Spleen (tissue), 11 donors: ENCODE measurements around the gene CADM2. TPM values are rescaled to one million over a fixed set of nuclear protein-coding genes. Genes with fewer than 3 reads are reported as not detected.

Experiments
- DNase-seq: peaks from one replicate; pipeline ENCODE4 v3.0.0-alpha.2; 2020
- H3K27ac ChIP-seq, 8 donors: fragments of 200-600 bp; sonication (generic) in 7 of 8; 1 replicate in 4 of 8; 2 replicates in 4 of 8; pipeline versions ENCODE4 v1.5.0 to v1.8.0; 2016 to 2021; ENCODE audit warnings: inconsistent platforms in 4 of 8, mild to moderate bottlenecking in 4 of 8, moderate library complexity in 1 of 8
- H3K27me3 ChIP-seq, 7 donors: fragments of 200-600 bp; sonication (generic) in 6 of 7; replicated peaks in 1 of 7; 1 replicate in 4 of 7; 2 replicates in 3 of 7; pipeline versions ENCODE4 v1.5.0 to v1.8.0; 2016 to 2021; ENCODE audit warnings: inconsistent platforms in 3 of 7, mild to moderate bottlenecking in 1 of 7
- H3K36me3 ChIP-seq, 6 donors: fragments of 200-600 bp; sonication (generic) in 5 of 6; 1 replicate in 4 of 6; 2 replicates in 2 of 6; pipeline versions ENCODE4 v1.5.0 to v1.8.0; 2016 to 2021; ENCODE audit warnings: inconsistent platforms in 2 of 6
- H3K4me1 ChIP-seq, 6 donors: fragments of 200-600 bp; sonication (generic) in 5 of 6; 1 replicate in 3 of 6; 2 replicates in 3 of 6; pipeline versions ENCODE4 v1.5.0 to v1.8.0; 2016 to 2021; ENCODE audit warnings: inconsistent platforms in 3 of 6
- H3K4me3 ChIP-seq, 8 donors: fragments of 200-600 bp; sonication (generic) in 7 of 8; 1 replicate in 4 of 8; 2 replicates in 4 of 8; pipeline versions ENCODE4 v1.5.0 to v1.8.0; 2016 to 2021; ENCODE audit warnings: inconsistent platforms in 4 of 8, mild to moderate bottlenecking in 4 of 8, moderate library complexity in 2 of 8
- H3K9me3 ChIP-seq, 8 donors: fragments of 200-600 bp; sonication (generic) in 7 of 8; 1 replicate in 4 of 8; 2 replicates in 4 of 8; pipeline versions ENCODE4 v1.5.0 to v1.8.0; 2016 to 2021; ENCODE audit warnings: inconsistent platforms in 4 of 8
- CTCF ChIP-seq, 11 experiments: fragments of 200-600 bp in 7 of 11; fragments of 450-650 bp in 4 of 11; sonication (generic) in 4 of 11; IDR thresholded peaks in 8 of 11; conservative IDR thresholded peaks in 3 of 11; 1 replicate in 7 of 11; 2 replicates in 4 of 11; pipeline versions ENCODE4 v1.4.0 to v1.8.0; 2016 to 2021; ENCODE audit warnings: antibody characterized with exemption in 11 of 11, inconsistent platforms in 4 of 11, mild to moderate bottlenecking in 1 of 11
- POLR2A ChIP-seq, 3 donors: fragments of 450-650 bp; IDR thresholded peaks; one replicate each; pipeline ENCODE4 v1.5.1; 2017; ENCODE audit warnings: antibody characterized with exemption in 3 of 3, mild to moderate bottlenecking in 1 of 3
- POLR2AphosphoS5 ChIP-seq, 3 donors: sonication (generic); formaldehyde crosslinking; IDR thresholded peaks; one replicate each; pipeline ENCODE4 v1.5.1; 2017; ENCODE audit warnings: antibody characterized with exemption in 3 of 3
- WGBS, 5 donors: extraction: QIAGEN DNeasy Blood & Tissue Kit in 3 of 5; methylation state at CpG; one replicate each; pipeline versions ENCODE4 v1.1.5 to v1.1.7; 2013 to 2018; 5-methylcytosine and 5-hydroxymethylcytosine counted together
- intact Hi-C: fragments of 100-400 bp; cut with DNase I; formaldehyde crosslinking; loops from one replicate; pipeline ENCODE4 v1.15.0; 2023; ENCODE audit warnings: low total_unique reads
- polyA plus RNA-seq, 3 donors: library from polyadenylated mRNA; stranded (reverse); fragments of 200-250 nt; gene quantifications; one replicate each; pipeline ENCODE4 v1.2.1, GENCODE V29; 2013
- total RNA-seq, 7 donors: library from RNA; depleted of rRNA in 3 of 7; stranded (reverse); fragments of >200 nt in 3 of 7; fragmentation: NEBNext Ultra II Directional in 4 of 7; extraction: Animal tissue kit (Norgen Biotek cat#: 25700) in 4 of 7; gene quantifications; one replicate each; pipeline versions ENCODE4 v1.1.0 to v1.2.1, GENCODE V29; 2016 to 2021
- donor health status: healthy with polysubstance abuse.
- donor health status: DM: no; HTN: no; CAD: no; lungs with moderate emphysema.
- donor health status: DM: no; HTN: no; CAD: no.
- donor health status: Bipolar disorder and iron deficiency.
- donor health status: healthy.
- donor health status: DM: no; HTN: no; CAD: no.
- donor health status: DM: yes; HTN: yes; CAD: no.

The CADM2 gene
- total and polyA plus RNA-seq, 10 donors, result 0.03 to 4.0 (median 1.0) TPM; not detected in 1

GRCh38 chr3:85533586-85533985 lies 574.8 kb downstream of the CADM2 start:
- DNase-seq, result no peak
- intact Hi-C loops, result no loop called here
- Histone ChIP-seq H3K27ac (no peak overlapping the region), H3K4me3 (no peak overlapping the region), H3K27me3 (no peaks in the 10 kb centered on the region), H3K4me1 (no peaks in the 10 kb centered on the region), H3K9me3 (peaks cover 0 to 10% (median 0%) of the 10 kb centered on the region in 8 donors), H3K36me3 (no peaks in the 10 kb centered on the region)
- WGBS, 5 donors, result 80 to 88% (median 81%) methylated on average over 2 of the region's 2 CpGs
- TF ChIP-seq CTCF (IDR thresholded peaks at IDR 0.05 in 8 of 11, conservative IDR thresholded peaks at IDR 0.05 in 3 of 11) (no peak), POLR2AphosphoS5 (IDR thresholded peaks at IDR 0.05) (no peak), POLR2A (IDR thresholded peaks at IDR 0.05) (no peak)

DNA sequence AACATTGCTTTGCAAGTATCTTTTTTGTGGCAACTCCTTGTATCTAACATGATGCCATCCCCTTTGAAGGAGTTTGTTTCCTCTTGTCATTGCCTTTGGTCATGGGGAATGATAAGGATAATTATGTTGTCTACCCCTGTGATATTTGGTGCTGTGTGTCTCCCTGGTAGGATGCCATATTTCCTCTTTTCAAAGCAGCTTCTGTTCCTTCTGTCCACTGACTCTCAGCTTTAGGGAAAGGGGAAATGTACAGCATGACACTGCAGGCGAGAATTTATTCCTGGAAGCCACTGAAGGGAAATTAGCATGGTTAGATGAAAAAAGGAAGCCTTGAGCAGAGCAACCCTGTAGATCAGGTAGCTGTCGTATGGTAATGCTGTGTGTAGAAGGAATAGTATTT lies 576.7 kb downstream of the CADM2 start:
- Histone ChIP-seq H3K4me3 (no peak overlapping the region), H3K27me3 (no peaks in the 10 kb centered on the region), H3K4me1 (no peaks in the 10 kb centered on the region), H3K9me3 (peaks cover 0 to 13% (median 0%) of the 10 kb centered on the region in 8 donors), H3K36me3 (no peaks in the 10 kb centered on the region), H3K27ac (no peak overlapping the region)
- TF ChIP-seq POLR2A (IDR thresholded peaks at IDR 0.05) (no peak), CTCF (IDR thresholded peaks at IDR 0.05 in 8 of 11, conservative IDR thresholded peaks at IDR 0.05 in 3 of 11) (no peak), POLR2AphosphoS5 (IDR thresholded peaks at IDR 0.05) (no peak)
- DNase-seq, result no peak
- WGBS, 5 donors, result 15 to 41% (median 20%) methylated on average over 2 of the region's 2 CpGs
- intact Hi-C loops, result no loop called here

DNA sequence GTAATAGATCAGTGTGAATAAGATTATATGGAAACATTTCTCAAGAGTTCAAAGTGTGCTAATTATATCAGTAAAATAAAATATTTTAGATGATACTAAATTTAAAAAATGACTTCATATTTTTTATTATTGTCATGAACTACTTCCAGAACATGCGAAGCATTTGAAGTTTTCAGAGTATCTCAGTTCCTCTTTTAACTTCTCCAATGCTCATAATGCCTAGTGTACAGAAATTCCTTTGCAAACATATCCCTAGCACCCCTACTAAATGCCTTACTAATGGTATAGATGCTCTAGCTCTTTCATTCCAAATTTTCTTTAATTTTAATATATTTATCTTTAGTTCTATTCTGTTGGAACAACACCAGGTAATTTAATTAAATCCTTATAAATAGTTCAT lies 580.4 kb downstream of the CADM2 start:
- no peaks in the 10 kb centered on the region for H3K36me3 ChIP-seq
- H3K9me3 ChIP-seq, result peaks cover 0 to 6% (median 0%) of the 10 kb centered on the region in 8 donors
- no peak for DNase-seq
- H3K27ac ChIP-seq, result no peak overlapping the region
- intact Hi-C loops, result no loop called here
- H3K4me3 ChIP-seq, result no peak overlapping the region
- TF ChIP-seq POLR2AphosphoS5 (IDR thresholded peaks at IDR 0.05) (no peak), CTCF (IDR thresholded peaks at IDR 0.05 in 8 of 11, conservative IDR thresholded peaks at IDR 0.05 in 3 of 11) (no peak), POLR2A (IDR thresholded peaks at IDR 0.05) (no peak)
- 33 to 51% (median 37%) methylated on average over 1 of the region's 1 CpG for WGBS, 5 donors
- H3K4me1 ChIP-seq, result no peaks in the 10 kb centered on the region
- no peaks in the 10 kb centered on the region for H3K27me3 ChIP-seq

GRCh38 chr3:85554153-85554552 lies 595.4 kb downstream of the CADM2 start:
- Histone ChIP-seq H3K36me3 (no peaks in the 10 kb centered on the region), H3K4me1 (no peaks in the 10 kb centered on the region), H3K27me3 (no peaks in the 10 kb centered on the region), H3K27ac (no peak overlapping the region), H3K4me3 (no peak overlapping the region), H3K9me3 (no peaks in the 10 kb centered on the region)
- TF ChIP-seq POLR2AphosphoS5 (IDR thresholded peaks at IDR 0.05) (no peak), CTCF (IDR thresholded peaks at IDR 0.05 in 8 of 11, conservative IDR thresholded peaks at IDR 0.05 in 3 of 11) (no peak), POLR2A (IDR thresholded peaks at IDR 0.05) (no peak)
- DNase-seq, result no peak
- intact Hi-C loops, result no loop called here
- 73 to 83% (median 80%) methylated on average over 10 of the region's 10 CpGs for WGBS, 5 donors
